IPS DF 4.7 (cell line): Measurements from ENCODE around the gene PARD3B.
A peak's percentile ranks its signal among the peaks of the same experiment; 100 is the strongest.

Source experiments
- DNase-seq: peaks from one replicate; pipeline ENCODE4 v3.0.0-alpha.2; 2013; ENCODE audit warnings: low spot score; ENCODE audit errors: extremely low read depth

Gene PARD3B

DNA sequence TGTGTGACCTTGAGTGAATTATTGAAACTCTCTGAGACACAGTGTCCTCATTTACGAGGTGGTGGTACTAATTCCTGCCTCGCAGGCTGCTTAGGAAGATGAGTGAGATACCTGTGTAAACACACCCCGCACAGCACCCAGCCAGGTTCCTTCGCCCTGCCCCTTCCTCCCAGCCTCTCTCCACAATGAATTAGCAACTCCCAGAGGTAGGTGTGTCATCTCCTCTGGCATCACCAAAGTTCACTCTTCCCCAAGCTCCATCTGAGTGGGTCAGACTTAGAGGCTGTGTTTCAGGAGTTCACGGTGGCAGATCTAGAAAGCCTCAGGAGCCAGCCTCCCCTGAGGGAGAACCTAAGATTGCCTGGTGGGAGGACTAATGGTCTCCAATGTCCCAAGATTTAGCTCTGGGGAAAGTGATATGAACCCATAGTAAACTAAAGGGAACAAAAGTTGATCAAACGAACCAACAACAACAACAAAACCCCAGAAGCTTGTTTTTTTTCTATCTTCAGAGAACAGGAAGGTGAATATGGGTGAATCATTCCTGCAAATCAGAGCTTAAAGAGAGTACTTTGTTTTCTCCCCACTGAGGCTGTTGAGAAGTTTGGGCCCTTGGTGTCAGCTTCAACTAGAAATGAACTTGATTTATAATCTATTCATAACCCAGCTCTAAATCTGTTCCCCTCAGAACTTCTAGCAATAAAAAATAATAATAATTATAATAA is 1092.7 kb downstream of the PARD3B start:
- DNase-seq: no peak

DNA sequence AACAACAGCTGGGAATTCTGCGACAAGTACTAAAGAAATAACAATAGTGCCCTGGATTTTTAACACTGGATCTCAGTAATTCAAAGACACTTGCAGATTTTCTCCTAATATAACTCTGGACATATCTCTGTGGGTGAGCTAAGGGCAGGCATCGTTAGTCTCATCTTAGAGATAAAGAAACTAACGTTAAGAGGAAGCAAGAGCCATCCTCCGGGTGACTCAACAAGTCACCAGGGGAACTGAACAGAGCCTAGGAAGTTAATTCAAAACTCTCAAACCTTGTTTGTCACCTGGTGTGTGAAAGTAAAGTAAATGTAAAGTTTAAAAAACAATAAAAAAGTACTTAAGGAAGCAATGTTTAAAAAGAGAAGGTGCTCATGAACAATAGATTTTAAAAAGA is 1095.4 kb downstream of the PARD3B start:
- no peak for DNase-seq

DNA sequence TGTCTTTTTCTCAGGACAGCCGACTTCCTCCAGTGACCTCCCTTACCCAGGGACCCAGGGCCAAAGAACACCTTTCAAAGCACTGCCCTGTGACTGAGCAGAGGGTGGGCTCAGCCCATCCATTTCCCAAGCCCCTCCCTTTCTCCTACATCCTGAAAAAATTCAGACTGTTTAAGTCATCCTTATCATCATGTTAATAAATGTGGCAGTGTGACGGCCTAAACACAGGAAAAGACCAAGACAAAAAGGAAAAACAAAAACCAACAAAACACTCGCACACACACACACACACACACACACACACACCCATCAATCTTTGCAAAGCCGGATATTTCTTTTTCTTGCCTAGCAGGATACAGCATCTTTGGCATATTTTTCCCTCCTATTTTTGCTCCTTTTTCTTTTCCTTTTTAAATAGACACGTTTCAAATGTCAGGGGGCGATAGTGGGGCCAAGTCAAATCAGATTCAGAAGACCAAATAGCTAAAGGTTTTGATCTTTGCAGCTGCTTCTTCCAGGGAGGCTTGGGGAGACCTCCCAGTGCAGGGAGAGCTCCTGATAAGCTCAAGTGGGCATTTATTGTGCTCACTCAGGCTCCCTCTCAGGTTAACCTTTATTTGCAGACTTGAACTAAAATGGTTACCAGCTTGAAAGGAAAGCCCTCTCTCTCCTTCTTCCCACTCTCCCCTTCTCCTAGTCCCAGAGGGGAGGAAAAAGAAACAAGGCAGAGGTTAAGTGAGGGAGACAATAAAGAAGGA is 1097.5 kb downstream of the PARD3B start:
- DNase-seq: no peak

DNA sequence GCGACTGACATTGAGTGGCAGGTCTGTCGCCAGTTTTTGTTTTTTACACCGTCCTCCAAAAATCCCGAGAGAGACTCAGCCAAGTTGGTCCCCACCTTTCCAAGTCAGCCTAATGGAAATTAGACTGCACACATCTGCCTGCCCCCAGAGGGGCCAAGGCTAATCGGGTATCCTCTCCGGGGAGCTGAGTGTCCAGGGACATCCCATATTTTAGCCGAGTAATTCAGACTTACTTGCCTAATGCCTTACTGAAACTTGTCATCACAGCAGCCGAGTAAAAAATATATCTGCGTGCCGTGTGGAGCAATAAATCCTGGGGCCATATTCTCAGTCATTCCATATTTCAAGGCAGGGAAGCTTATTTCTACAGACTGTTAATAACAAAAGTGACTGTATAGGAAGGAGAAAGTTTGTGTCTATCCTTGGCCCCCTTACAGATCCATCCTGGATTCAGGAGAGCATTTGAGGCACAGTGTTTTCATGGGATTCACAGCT is 1098.2 kb downstream of the PARD3B start:
- no peak for DNase-seq

DNA sequence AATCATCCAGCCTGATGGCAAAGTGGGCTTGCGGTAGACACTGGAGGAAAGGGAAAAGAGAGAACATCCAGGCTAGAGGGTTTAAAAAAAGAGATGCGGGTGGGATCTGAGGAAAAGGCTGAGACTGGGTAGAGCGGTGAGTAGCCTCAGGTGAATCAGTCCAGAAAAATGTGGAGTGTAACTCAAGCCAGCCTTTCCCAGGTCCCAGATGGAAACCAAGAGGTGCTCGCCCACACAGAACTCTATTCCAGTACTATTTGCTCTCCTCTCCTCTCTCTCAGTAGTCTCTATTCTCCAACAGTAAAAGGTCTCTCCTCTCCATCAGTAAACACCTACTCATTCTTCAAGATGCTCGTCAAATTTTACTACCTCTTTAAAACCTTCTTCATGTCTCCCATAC is 1098.7 kb downstream of the PARD3B start:
- no peak for DNase-seq

DNA sequence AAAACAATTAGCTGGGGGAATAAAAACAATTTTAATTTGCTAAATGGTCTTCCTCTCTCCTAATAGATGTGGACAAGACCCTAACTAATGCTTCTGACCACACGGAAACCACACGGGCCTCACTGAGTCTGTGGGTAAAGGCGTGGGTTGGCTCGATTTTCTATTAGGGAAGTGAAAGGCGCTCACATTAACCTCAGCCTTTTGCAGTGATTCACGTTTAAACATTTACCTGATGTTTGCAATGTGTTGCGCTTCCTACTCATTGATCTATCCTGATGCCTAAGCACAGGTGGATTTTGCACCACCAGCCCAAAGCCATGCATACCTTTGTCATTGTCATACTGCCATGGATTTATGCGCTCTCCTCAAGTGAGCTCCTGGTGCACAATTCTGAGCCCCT is 1101.4 kb downstream of the PARD3B start:
- no peak for DNase-seq

DNA sequence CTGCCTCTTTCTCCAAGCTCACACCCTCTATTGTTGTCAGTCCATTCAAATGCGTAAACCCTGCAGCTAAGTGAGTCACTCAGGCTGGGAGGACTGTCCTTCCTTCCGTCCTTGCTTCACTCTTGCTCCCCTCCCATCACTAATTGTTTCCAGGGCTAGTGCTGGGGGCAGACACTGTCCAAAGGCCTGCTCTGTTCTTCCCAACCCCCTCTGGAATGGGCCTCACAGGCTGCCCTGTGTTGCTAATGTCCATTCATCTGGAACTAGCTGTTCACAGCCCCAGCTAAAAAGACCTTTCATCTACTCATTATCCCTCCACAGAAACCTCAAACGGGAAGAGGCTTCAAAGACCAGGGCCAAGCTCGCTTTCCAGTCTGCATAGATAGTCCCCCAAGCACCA is 1105.2 kb downstream of the PARD3B start:
- DNase-seq: peak; percentile 41

DNA sequence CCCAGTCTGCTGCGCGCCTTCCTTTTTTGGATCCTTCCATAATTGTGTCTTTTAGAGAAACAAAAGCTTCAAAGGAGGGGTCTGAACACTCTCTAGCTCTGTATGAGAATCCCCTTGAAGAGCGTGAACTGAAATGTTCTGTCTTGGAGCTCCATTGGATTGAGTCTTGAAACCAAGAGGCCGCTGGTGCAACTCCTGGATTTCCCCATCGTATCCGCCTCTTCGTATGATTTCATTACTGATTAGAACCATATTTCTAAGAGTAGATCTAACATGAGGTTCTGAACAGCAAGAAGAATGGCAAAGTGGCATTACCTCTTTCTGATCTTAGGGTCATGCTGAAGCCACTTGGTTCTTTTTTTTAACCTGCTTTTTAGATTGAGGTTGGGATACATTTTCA is 1105.7 kb downstream of the PARD3B start:
- DNase-seq: no peak

DNA sequence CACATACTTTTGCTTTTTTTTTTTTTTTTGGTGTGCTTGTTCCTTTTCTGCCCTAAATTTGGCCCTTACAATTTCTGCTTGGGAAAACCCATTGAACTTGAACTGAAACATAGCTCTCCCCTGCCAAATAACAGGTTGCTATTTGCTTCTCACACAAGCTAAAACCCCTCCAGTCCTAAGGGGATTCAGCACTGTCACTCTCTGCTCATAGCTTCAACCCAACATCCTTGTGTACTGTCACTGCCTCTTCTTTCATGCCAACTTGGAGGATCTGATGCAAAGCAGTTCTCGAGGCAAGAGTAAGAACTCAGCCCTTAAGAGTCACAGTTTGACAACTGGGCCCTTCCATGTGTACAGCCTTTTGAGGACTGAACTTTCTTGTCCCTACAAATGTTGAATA is 1106.4 kb downstream of the PARD3B start:
- no peak for DNase-seq

DNA sequence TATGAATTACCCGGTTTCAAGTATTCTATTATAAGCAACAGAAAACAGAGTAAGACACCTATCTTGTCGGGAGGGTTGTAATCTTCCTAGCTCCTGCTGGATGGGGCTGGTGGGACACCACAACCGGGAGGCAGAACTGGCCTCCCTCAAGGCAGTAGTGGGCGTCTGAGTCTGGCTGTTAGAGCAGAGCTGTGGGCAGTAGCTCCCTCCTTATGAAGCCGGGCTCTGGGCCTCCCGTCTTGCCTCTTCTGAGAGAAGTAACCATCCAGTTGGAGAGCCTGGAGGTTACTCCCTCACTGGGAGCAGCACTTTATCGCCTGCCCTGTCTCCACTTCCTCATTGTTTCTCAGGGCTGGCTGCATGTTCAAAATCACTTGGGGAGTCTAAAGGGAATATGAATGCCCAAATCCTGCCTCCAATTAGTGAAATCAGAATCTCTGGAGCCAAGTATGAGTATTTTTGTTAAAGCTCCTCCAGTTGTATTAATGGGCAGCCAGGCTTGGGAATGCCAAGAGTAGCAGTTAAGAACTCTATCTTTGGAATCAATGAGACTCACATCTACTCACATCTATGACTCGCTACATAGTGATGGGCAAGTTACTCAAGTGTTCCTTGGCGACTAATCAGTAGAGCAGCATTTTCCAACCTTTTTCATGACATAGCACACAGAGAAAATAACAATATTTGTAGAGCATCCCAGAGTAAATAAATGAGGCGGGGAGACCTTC is 1109.8 kb downstream of the PARD3B start:
- DNase-seq: no peak

DNA sequence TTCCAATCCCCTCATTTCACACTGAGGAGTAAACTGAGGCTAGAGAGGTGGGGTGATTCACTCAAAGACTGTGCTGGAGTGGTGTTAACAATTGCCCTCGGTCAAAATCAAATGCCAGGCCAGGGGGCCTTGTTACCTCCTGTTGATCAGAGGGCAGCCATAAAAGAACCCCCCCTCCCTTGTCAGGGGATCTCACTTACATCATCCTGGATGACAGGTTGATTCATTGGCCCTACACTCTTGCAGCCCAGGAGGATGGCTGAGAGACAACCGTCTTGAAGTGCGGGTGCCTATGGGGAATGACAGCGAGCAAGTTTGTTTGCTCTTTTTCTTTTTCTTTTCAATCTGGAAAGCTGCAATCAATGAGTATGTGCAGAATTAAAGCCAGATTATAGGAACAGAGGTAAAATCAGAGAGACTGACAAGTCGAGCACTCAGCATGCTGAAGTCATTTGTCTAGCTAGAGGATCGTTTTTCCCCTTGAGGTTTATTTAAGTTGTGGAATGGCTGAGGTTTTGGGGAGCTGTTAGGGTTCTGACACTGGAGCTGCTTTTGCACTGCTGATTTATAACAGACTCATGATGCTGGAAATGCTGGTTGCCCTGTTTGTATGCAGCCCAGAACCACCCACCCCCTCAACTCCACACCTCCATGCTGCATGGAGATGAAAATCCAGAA is 1110.6 kb downstream of the PARD3B start:
- DNase-seq: no peak

DNA sequence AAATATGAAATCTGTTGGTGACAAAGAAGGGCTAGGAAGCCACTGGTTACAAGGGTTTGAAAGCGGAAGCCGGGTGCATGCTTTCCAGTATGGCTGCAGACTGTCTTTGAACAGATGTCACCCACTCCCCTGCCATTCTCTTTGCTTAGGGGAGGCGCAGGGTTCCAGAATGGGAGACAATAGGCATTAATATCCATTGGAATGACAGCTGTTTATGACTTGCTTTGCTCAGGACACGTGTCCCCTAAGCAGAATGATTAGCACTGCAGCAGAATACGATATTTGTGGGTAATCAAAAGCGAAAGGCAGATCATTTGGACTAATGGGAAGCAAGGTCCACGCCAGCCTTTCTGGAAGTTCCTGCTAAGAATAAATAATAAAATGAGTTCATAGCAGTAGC is 1111.2 kb downstream of the PARD3B start:
- DNase-seq: no peak

DNA sequence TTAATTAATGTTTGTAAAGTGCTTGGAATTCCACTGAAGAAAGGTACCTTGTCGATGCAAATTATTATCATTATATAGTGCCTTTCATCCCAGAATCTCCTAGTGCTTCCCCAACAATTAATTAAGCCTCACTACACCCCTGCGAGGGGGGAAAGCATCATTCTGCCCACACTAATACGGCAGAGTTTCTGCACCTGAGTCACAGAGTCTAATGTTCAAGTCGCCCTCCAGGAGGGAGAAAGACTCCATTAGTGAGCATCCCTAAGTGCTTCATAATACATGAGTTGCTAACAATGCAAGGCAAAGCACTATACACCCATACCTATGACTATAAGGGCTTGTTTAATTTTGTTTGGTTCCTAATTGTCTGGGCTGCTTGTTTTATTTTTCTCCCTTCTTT is 1111.7 kb downstream of the PARD3B start:
- no peak for DNase-seq

DNA sequence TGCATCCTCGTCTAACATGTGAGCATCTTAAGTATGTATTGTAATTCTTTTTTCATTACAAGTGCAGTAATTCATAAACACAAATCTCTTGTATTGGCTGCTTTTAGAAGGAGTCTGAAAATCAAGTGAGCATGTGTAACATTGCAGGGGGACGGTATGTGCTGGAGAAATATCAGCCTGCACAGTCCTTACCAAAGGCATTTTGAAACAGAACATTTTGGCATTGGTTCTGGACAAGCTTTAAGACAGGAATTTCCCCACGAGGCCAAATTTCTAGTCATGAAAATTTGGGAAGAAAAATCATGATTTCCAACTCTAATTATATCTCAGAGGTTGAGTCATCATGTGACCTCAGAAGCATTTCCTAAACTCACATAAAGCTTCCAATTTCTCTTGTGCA is 1112.3 kb downstream of the PARD3B start:
- DNase-seq: no peak

DNA sequence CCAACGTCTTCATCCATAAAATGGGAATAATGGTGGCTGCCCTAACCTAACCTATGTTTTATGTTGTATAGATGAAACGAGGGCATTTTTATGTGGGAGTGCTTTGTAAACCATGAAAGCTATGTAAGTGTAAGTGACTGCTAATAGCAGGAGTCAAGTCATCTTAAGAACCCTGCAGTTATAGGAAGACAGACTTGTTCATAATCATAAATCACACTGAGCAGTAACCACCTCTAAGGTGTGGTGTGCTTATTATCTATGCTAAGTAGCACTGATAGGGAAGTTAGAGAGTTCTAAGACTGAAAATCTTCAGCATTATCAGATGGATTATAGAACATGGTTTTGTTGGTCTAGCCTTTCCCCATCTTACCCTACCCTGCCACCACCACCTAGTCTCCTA is 1112.8 kb downstream of the PARD3B start:
- no peak for DNase-seq

DNA sequence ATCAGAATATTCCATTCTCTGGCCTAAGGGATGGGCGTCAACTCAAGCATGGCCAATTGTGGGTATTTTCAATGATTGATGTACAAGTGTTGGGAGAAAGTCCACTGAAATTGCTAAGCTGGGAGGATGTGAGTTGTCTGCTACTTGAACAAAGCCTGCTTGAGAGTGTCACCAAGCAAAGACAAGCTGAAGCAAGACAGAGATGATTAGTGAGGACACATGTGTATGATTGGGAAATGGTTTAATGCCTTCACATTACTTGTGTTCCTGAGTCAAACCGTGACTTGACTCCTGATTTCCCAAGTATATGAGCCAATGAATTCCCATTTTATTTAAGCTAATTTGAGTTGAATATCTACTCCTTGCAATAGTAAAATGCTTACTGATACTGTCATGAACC is 1113.3 kb downstream of the PARD3B start:
- DNase-seq: no peak

DNA sequence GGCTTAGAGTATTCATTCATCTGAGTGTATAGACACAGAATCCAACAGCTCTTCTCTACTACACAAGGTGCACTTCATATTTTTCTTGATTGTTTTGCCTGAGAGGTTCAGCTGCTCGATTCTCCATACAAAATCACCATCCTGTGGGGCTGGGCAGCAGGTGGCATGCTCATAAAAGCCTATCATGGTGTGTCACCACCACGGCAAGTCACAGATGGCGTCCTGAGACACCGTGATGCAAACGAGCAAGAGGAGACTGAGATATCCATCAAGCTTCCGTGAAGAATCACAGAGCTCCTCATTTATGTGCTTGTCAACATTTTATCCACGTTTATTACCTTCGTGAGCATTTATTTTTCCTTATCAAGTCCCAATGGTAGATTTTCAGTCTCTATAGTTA is 1114.6 kb downstream of the PARD3B start:
- no peak for DNase-seq

DNA sequence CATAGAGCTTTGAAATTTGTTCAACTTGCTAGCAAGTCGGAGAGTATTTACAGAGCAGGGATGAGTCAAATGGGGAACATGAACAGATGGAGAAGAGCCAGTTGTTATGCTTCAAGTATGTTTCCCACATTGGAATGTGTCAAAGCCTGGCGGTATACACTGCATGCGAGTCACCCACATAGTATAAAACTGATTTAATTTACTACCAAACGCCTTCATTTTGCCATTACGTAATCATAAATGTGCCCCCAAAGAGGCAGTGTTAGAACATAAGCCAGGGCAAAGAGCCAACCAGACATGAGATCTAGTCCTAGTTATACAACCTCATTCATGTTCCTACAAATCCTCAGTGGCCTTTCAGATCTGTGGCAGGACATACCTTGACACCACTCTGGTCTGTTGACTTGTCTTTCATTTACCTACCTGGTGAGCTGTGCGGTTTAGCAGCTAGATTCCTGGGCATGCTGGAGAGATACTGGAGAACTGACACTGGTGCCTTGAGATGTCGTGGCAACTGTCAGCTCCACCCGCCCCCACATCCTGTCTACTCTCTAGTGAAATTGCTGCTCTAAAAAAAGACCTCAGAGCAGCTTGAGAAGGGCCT is 1115.3 kb downstream of the PARD3B start:
- DNase-seq: no peak

DNA sequence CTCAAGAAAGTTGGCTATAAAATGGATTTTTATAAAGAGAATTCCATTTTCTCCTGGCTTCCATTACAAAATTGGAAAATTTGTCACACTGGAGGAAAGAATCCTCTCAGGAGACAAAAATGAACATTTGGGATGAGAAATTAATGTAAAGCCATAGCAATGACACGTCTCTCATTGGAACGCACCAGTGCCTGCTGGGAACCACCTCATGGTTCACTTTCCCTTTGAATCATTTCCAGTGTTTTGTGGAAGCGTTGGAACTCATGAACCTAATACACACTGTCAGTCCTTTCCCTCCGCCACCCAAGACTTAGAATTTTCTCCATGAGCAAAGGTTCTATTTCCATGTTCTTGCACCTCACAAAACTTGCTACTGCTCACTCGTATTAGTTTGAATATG is 1116.0 kb downstream of the PARD3B start:
- no peak for DNase-seq

DNA sequence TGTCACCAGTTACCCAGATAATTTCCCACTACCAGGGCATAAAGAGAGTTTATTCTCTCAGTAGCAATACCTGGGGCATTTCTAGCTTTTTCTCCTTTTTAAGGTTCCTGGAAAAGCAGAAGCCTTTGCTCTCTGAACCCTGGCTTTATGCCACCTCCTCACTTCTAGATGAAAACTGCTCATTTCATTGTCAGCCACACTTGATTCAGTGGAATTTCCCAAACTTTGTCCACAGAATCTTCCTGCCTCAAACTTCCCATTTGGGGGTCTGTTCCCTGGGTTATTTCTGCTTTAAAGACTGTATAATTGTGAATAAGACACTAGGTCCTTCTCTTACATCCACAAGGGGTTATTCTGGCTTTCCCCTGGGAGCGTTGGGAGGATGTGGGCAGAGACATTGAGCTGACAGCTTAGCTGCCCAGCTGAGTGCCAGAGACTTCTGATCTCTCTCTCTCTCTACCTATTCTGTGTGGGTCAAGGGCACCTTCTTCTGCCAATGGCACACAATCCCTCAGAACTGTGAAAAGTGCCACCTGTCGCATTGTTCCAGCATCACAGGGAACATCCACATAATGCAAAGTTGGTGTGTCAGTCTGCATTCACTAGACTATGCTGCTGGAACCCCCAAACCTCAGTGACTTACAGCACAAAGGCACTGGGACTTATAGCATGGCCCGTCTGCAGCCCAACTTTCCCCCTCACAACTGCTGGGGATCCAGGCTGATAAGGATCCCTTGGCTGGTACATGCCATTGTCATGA is 1117.1 kb downstream of the PARD3B start:
- DNase-seq: no peak

DNA sequence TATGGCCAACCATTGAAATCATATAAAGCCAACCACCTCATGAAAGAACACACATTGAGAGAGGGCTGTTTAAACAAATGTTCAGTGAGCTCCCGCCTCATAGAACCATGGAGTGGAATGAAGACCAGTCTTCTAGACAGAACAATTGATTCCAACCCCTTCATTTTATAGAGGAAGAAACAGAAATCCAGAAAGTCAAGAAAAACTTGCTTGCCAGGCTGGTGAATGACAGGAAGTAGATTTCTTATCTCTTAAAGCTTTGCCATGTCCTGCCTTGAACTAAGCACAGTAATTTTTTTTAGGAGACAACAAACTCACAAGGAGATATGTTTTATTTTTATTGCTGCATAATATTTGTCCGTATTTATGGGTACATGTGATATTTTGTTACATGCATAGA is 1120.5 kb downstream of the PARD3B start:
- DNase-seq: no peak
